ENCODE measurements around the gene DHDH.
A peak's percentile ranks its signal among the peaks of the same experiment; 100 is the strongest.

Gene DHDH

GRCh38 chr19:48991873-48992580 lies 58.5 kb downstream of the DHDH start:
- peak overlapping the region; percentile 72 for H3K4me3 ChIP-seq (ENCODE audit: insufficient read depth, low read depth, low read length, poor library complexity, severe bottlenecking)
- H3K4me1 ChIP-seq (ENCODE audit: control insufficient read depth, insufficient read depth, low read length, poor library complexity, severe bottlenecking) = peaks cover 26% of the 10 kb centered on the region
- H3K36me3 ChIP-seq (ENCODE audit: control insufficient read depth, insufficient read depth, low read length) = peaks cover 5% of the 10 kb centered on the region
- no peak for DNase-seq
- H3K27ac ChIP-seq (ENCODE audit: insufficient read depth, low read length, poor library complexity, severe bottlenecking) = peak overlapping the region; percentile 74
- no peaks in the 10 kb centered on the region for H3K9me3 ChIP-seq (ENCODE audit: control insufficient read depth, low read length)
- H3K27me3 ChIP-seq (replicated peaks; ENCODE audit: control insufficient read depth, insufficient read depth, low read length, poor library complexity, severe bottlenecking) = no peaks in the 10 kb centered on the region

DNA sequence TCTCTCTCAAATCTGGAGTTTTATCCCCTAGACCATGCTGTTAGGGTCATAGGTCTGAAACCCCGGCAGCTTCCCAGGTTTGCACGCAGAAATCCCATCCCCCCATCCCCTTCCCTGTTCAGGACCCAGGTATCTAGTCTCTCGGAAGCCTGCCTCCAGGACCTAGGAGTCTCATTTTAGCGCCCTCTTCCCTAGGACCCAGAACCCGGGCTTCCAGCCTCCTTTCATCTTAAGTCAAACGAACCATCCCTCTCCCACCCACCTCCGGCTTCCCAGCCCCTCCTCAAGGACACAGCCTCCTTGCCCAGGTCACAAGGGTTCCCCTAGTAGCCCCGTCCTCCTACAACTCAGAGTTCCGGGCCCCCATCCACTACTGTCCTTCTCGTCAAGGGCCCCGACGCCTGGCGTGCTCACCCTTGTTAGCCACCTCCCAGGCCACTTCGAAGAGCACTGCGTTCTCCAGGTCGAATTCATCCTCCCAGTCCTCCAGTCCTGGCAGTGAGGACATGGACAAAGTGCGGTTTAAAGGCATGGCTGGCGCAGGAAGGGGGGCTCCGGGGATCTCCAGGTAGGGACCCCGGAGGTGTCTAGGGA lies 59.2 kb downstream of the DHDH start:
- Histone ChIP-seq H3K4me1 (ENCODE audit: control insufficient read depth, insufficient read depth, low read length, poor library complexity, severe bottlenecking) (peaks cover 26% of the 10 kb centered on the region), H3K36me3 (ENCODE audit: control insufficient read depth, insufficient read depth, low read length) (peaks cover 5% of the 10 kb centered on the region), H3K27ac (ENCODE audit: insufficient read depth, low read length, poor library complexity, severe bottlenecking) (peak overlapping the region; percentile 74), H3K9me3 (ENCODE audit: control insufficient read depth, low read length) (no peaks in the 10 kb centered on the region), H3K27me3 (replicated peaks; ENCODE audit: control insufficient read depth, insufficient read depth, low read length, poor library complexity, severe bottlenecking) (no peaks in the 10 kb centered on the region), H3K4me3 (ENCODE audit: insufficient read depth, low read depth, low read length, poor library complexity, severe bottlenecking) (peak overlapping the region; percentile 72)
- peak in 1 of 3 donors; percentile 3 for DNase-seq

DNA sequence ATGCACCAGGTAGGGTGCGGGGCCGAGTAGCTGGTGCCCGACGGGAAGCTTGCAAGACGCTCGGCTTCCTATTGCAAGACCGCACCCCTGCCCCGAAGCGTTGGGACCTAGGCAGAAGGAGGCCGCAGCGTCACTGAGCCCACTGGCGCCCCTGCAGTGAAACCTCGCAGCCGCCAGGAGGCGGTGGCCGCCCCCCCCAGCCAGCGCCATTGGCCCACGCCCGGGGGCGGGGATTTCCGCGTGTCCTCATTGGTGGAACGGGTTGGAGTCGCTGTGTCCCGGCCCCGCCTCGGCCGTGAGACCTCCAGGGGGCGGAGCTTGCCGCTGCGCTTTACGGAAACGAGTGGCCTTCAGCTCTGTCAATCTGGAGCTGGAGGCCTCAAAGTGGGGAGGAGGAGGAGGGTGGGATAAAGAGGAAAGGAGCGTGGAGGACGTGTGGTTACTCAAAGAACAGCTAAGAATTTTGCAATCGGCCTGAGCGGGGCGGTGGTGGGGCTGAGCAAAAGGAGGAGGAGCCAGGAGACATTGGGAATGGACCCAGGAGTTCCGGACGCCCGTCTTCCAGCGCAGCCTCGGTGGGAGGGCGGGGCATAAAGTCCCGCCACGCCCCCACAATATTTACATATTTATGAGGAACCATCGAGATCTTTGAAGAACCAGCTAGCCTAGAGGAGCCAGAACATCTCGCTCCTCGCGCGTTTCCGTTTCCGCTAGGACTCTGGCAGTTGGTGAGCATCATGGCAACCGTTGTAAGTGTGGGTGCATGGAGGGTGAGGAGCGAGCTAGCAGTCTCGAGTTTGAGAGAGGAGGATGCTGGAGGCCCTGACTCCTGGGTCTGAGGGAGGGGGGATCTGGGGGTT lies 59.9 kb downstream of the DHDH start, which contains the start of the genes GYS1 and RUVBL2:
TSS of gene GYS1 (minus strand) at position 135 of the 860 bp plus-strand sequence. CDS start 197 bp downstream, outside the sequence.
TSS of gene RUVBL2 (plus strand) at position 713 of the 860 bp plus-strand sequence. CDS start at position 738, 25 bp downstream.
- Histone ChIP-seq H3K9me3 (ENCODE audit: control insufficient read depth, low read length) (no peaks in the 10 kb centered on the region), H3K36me3 (ENCODE audit: control insufficient read depth, insufficient read depth, low read length) (peaks cover 3% of the 10 kb centered on the region), H3K4me1 (ENCODE audit: control insufficient read depth, insufficient read depth, low read length, poor library complexity, severe bottlenecking) (peaks cover 26% of the 10 kb centered on the region)

GRCh38 chr19:48994035-48994386 lies 60.5 kb downstream of the DHDH start:
- no peaks in the 10 kb centered on the region for H3K36me3 ChIP-seq (ENCODE audit: control insufficient read depth, insufficient read depth, low read length)
- no peak for DNase-seq
- peak overlapping the region; percentile 72 for H3K4me3 ChIP-seq (ENCODE audit: insufficient read depth, low read depth, low read length, poor library complexity, severe bottlenecking)
- H3K27ac ChIP-seq (ENCODE audit: insufficient read depth, low read length, poor library complexity, severe bottlenecking) = peak overlapping the region; percentile 82
- no peaks in the 10 kb centered on the region for H3K9me3 ChIP-seq (ENCODE audit: control insufficient read depth, low read length)
- no peaks in the 10 kb centered on the region for H3K27me3 ChIP-seq (replicated peaks; ENCODE audit: control insufficient read depth, insufficient read depth, low read length, poor library complexity, severe bottlenecking)
- peaks cover 26% of the 10 kb centered on the region for H3K4me1 ChIP-seq (ENCODE audit: control insufficient read depth, insufficient read depth, low read length, poor library complexity, severe bottlenecking)

More for the DNA sequence above, 59.9 kb downstream of the DHDH start, which contains the start of the genes GYS1 and RUVBL2:
- Histone ChIP-seq H3K27me3 (replicated peaks; ENCODE audit: control insufficient read depth, insufficient read depth, low read length, poor library complexity, severe bottlenecking) (no peaks in the 10 kb centered on the region), H3K4me3 (ENCODE audit: insufficient read depth, low read depth, low read length, poor library complexity, severe bottlenecking) (peak within 1 kb of the TSS; percentile 72), H3K27ac (ENCODE audit: insufficient read depth, low read length, poor library complexity, severe bottlenecking) (peak within 1 kb of the TSS; percentile 82)
- peak; percentile 98 for DNase-seq
